Neural cell (in vitro differentiated cells): ENCODE measurements around the gene SP9. TPM values are rescaled to one million over a fixed set of nuclear protein-coding genes. Genes with fewer than 3 reads are reported as not detected.
"Not testable (repeated sequence)": the region's sequence is repeated elsewhere in the genome, so short reads cannot be mapped to it uniquely, and the experiment has no call there.

ENCODE experiments used
- H2AFZ ChIP-seq: fragments of 200-600, 300-800 bp; sonication (generic), shearing (Covaris generic); 2 replicates; pipeline ENCODE4 v1.6.0; 2014; ENCODE audit warnings: low read depth, mild to moderate bottlenecking, antibody characterized with exemption, low read length, moderate library complexity
- H3F3A ChIP-seq: fragments of 200-600 bp; shearing (Covaris generic); 2 replicates; pipeline ENCODE4 v1.6.1; 2016; ENCODE audit warnings: mild to moderate bottlenecking, moderate library complexity, mixed read lengths, antibody characterized with exemption, low read length; ENCODE audit not compliant: insufficient read depth, poor library complexity, severe bottlenecking
- H3K27ac ChIP-seq: fragments of 200-600, 300-800 bp; sonication (generic), shearing (Covaris generic); 2 replicates; pipeline ENCODE4 v1.5.1; 2014; ENCODE audit warnings: mild to moderate bottlenecking, low read length, moderate library complexity
- H3K27me3 ChIP-seq: fragments of 300-800, 200-600 bp; sonication (generic), shearing (Covaris generic); 2 replicates; pipeline ENCODE4 v1.6.0; 2014; ENCODE audit warnings: mild to moderate bottlenecking, low read depth, low read length, moderate library complexity; ENCODE audit not compliant: insufficient read depth
- H3K36me3 ChIP-seq: fragments of 300-800, 200-600 bp; sonication (generic), shearing (Covaris generic); 2 replicates; pipeline ENCODE4 v1.5.1; 2014; ENCODE audit warnings: mild to moderate bottlenecking, antibody characterized with exemption, low read length, moderate library complexity; ENCODE audit not compliant: insufficient read depth
- H3K4me2 ChIP-seq: fragments of 300-800, 200-600 bp; sonication (generic), shearing (Covaris generic); 2 replicates; pipeline ENCODE4 v1.6.0; 2014; ENCODE audit warnings: mild to moderate bottlenecking, low read length
- H3K4me3 ChIP-seq: fragments of 300-800, 200-600 bp; sonication (generic), shearing (Covaris generic); 2 replicates; pipeline ENCODE4 v1.5.1; 2014; ENCODE audit warnings: mild to moderate bottlenecking, low read length, moderate library complexity
- H3K79me2 ChIP-seq: fragments of 200-600 bp; shearing (Covaris generic); replicated peaks from 2 replicates; pipeline ENCODE4 v1.6.0; 2014; ENCODE audit warnings: mild to moderate bottlenecking, low read length, moderate library complexity; ENCODE audit not compliant: insufficient read depth
- H3K9ac ChIP-seq: fragments of 300-800, 200-600 bp; sonication (generic), shearing (Covaris generic); 2 replicates; pipeline ENCODE4 v1.6.1; 2016; ENCODE audit warnings: mild to moderate bottlenecking, low read length, mixed read lengths
- H3K9me2 ChIP-seq: fragments of 200-600 bp; shearing (Covaris generic); 2 replicates; pipeline ENCODE4 v1.6.1; 2016; ENCODE audit warnings: mild to moderate bottlenecking, low read length, mixed read lengths; ENCODE audit not compliant: insufficient read depth
- H3K9me3 ChIP-seq: fragments of 200-600, 300-800 bp; sonication (generic), shearing (Covaris generic); 2 replicates; pipeline ENCODE4 v1.6.1; 2016; ENCODE audit warnings: mild to moderate bottlenecking, mixed run types, low read length, moderate library complexity, mixed read lengths
- H4K20me1 ChIP-seq: fragments of 200-600 bp; shearing (Covaris generic); 2 replicates; pipeline ENCODE4 v1.6.1; 2016; ENCODE audit warnings: mild to moderate bottlenecking, mixed run types; ENCODE audit not compliant: insufficient read depth
- EZH2 ChIP-seq: fragments of 200-600, 300-800 bp; shearing (Covaris generic), sonication (generic); IDR thresholded peaks from 2 replicates; pipeline ENCODE4 v1.6.1; 2014; ENCODE audit warnings: antibody characterized with exemption, low read length, borderline replicate concordance, mild to moderate bottlenecking; ENCODE audit not compliant: insufficient read depth, poor library complexity, severe bottlenecking
- MXI1 ChIP-seq: fragments of 450-650 bp; conservative IDR thresholded peaks from 2 replicates; pipeline ENCODE4 v1.6.1; 2014; ENCODE audit warnings: antibody characterized with exemption, mild to moderate bottlenecking; ENCODE audit not compliant: poor library complexity, severe bottlenecking
- RAD21 ChIP-seq: fragments of 450-650 bp; conservative IDR thresholded peaks from 2 replicates; pipeline ENCODE4 v1.6.1; 2014; ENCODE audit warnings: antibody characterized with exemption, mild to moderate bottlenecking, moderate library complexity
- SMC3 ChIP-seq: fragments of 450-650 bp; conservative IDR thresholded peaks from 2 replicates; pipeline ENCODE4 v1.6.1; 2014; ENCODE audit warnings: antibody characterized with exemption, mild to moderate bottlenecking, moderate library complexity; ENCODE audit not compliant: poor library complexity
- TAF1 ChIP-seq: IDR thresholded peaks from 2 replicates; pipeline ENCODE4 v1.6.1; 2012; ENCODE audit warnings: low read depth
- polyA plus RNA-seq: library from polyadenylated mRNA; depleted of rRNA; stranded (reverse); fragments of >200 nt; gene quantifications from 2 replicates; pipeline ENCODE4 v1.2.3, GENCODE V29; 2014
- TF ChIP-seq, protein P1 (sequence below): IDR thresholded peaks from 2 replicates; pipeline ENCODE4 v1.6.1; 2012; ENCODE audit warnings: borderline replicate concordance

The SP9 gene
- polyA plus RNA-seq, 1 donor from 2014 or later: 1.6 TPM

DNA sequence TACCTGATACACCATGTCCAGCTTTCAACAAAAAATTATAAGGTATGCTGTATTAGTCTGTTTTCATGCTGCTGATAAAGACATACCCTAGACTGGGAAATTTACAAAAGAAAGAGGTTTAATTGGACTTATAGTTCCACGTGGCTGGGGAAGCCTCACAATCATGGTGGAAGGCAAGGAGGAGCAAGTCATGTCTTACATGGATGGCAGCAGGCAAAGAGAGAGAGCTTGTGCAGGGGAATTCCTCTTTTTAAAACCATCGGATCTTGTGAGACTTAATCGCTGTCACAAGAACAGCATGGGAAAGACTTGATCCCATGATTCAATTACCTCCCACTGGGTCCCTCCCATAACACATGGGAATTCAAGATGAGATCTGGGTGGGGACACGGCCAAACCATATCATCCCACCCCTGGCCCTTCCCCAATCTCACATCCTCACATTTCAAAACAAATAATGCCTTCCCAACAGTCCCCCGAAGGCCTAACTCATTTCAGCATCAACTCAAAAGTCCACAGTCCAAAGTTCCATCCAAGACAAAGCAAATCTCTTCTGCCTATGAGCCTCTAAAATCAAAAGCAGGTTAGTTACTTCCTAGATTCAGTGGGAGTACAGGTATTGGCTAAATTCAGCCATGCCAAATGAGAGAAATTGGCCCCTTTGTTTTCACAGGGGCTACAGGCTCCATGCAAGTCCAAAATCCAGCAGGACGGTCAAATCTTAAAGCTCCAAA, 28.9 kb downstream of the SP9 start:
- not testable (repeated sequence) for H3K4me2 ChIP-seq, H3K9me2 ChIP-seq, H3K79me2 ChIP-seq, H3F3A ChIP-seq, H3K27me3 ChIP-seq, H3K9ac ChIP-seq, H4K20me1 ChIP-seq, H3K9me3 ChIP-seq, H3K36me3 ChIP-seq, H3K27ac ChIP-seq, H2AFZ ChIP-seq, H3K4me3 ChIP-seq

DNA sequence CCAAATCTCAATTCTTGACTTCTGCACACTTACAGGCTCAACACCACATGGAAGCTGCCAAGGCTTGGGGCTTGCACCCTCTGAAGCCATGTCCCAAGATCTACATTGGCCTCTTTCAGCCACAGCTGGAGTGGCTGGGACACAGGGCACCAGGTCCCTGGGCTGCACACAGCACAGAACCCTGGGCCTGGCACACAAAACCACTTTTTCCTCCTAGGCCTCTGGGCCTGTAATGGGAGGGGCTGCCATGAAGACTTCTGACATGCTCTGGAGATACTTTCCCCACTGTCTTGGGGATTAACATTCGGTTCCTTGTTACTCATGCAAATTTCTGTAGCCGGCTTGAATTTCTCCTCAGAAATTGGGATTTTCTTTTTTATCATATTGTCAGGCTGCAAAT, 29.9 kb downstream of the SP9 start:
- H3K9ac ChIP-seq: no peak overlapping the region
- no peak overlapping the region for H2AFZ ChIP-seq
- no peak overlapping the region for H3K4me3 ChIP-seq
- no peak overlapping the region for H3K27ac ChIP-seq
- H3K36me3 ChIP-seq: peaks cover 8% of the 10 kb centered on the region
- H4K20me1 ChIP-seq: no peaks in the 10 kb centered on the region
- H3K27me3 ChIP-seq: no peaks in the 10 kb centered on the region
- H3K4me2 ChIP-seq: no peak overlapping the region
- no peaks in the 10 kb centered on the region for H3K79me2 ChIP-seq
- TF ChIP-seq SMC3: no peak
- no peaks in the 10 kb centered on the region for H3F3A ChIP-seq
- H3K9me2 ChIP-seq: no peaks in the 10 kb centered on the region
- H3K9me3 ChIP-seq: peaks cover 6% of the 10 kb centered on the region

DNA sequence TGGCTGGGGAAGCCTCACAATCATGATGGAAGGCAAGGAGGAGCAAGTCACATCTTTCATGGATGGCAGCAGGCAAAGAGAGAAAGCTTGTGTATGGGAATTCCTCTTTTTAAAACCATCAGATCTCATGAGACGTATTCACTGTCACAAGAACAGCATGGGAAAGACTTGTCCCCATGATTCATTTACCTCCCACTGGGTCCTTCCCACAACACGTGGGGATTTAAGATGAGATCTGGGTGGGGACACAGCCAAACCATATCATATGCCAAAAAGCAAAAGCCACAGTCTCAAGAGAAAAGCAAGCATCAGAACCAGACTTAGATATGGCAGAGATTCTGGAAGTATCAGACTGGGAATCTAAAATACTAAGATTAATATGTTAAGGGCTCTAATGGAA, 30.8 kb downstream of the SP9 start:
- Histone ChIP-seq H3K9ac (no peak overlapping the region), H3K27me3 (no peaks in the 10 kb centered on the region), H3K4me2 (no peak overlapping the region), H4K20me1 (no peaks in the 10 kb centered on the region), H3K27ac (no peak overlapping the region), H3F3A (no peaks in the 10 kb centered on the region), H2AFZ (no peak overlapping the region), H3K36me3 (peaks cover 8% of the 10 kb centered on the region), H3K4me3 (no peak overlapping the region), H3K9me3 (peaks cover 6% of the 10 kb centered on the region), H3K79me2 (no peaks in the 10 kb centered on the region), H3K9me2 (no peaks in the 10 kb centered on the region)
- no peak for TF ChIP-seq MXI1
- TF ChIP-seq RAD21: no peak
- TF ChIP-seq SMC3: no peak
- TF ChIP-seq EZH2: no peak
- TF ChIP-seq, protein P1, sequence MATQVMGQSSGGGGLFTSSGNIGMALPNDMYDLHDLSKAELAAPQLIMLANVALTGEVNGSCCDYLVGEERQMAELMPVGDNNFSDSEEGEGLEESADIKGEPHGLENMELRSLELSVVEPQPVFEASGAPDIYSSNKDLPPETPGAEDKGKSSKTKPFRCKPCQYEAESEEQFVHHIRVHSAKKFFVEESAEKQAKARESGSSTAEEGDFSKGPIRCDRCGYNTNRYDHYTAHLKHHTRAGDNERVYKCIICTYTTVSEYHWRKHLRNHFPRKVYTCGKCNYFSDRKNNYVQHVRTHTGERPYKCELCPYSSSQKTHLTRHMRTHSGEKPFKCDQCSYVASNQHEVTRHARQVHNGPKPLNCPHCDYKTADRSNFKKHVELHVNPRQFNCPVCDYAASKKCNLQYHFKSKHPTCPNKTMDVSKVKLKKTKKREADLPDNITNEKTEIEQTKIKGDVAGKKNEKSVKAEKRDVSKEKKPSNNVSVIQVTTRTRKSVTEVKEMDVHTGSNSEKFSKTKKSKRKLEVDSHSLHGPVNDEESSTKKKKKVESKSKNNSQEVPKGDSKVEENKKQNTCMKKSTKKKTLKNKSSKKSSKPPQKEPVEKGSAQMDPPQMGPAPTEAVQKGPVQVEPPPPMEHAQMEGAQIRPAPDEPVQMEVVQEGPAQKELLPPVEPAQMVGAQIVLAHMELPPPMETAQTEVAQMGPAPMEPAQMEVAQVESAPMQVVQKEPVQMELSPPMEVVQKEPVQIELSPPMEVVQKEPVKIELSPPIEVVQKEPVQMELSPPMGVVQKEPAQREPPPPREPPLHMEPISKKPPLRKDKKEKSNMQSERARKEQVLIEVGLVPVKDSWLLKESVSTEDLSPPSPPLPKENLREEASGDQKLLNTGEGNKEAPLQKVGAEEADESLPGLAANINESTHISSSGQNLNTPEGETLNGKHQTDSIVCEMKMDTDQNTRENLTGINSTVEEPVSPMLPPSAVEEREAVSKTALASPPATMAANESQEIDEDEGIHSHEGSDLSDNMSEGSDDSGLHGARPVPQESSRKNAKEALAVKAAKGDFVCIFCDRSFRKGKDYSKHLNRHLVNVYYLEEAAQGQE: no peak

DNA sequence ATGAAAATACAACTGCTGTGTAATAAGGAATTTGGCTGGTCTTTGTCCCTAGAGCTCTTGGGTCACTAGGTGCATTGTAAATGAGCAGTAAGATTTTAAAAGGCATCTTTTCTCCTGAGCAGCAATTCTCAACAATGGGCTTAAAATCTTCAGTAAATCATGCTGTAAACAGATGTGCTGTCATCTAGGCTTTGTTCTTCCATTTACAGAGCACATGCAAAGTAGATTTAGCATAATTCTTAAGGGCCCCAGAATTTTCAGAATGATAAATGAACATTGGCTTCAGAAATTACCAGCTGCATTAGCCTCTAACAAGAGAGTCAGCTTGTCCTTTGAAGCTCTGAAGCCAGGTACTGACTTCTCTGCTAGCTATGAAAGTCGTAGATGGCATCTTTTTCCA, 33.9 kb downstream of the SP9 start:
- Histone ChIP-seq H4K20me1 (no peaks in the 10 kb centered on the region), H3K4me3 (no peak overlapping the region), H3F3A (no peaks in the 10 kb centered on the region), H3K27me3 (no peaks in the 10 kb centered on the region), H2AFZ (no peak overlapping the region), H3K4me2 (no peak overlapping the region), H3K27ac (no peak overlapping the region), H3K9me2 (no peaks in the 10 kb centered on the region), H3K79me2 (no peaks in the 10 kb centered on the region), H3K9me3 (peaks cover 5% of the 10 kb centered on the region), H3K36me3 (peaks cover 8% of the 10 kb centered on the region), H3K9ac (no peak overlapping the region)
- TF ChIP-seq TAF1 (no peak), RAD21 (no peak), MXI1 (no peak)
